ENCODE data around the gene APOL3.

- no peak for TF ChIP-seq EZH2 (IDR thresholded peaks at IDR 0.05; ENCODE audit: borderline replicate concordance)
- no peak for TF ChIP-seq CTCF (IDR thresholded peaks at IDR 0.05; ENCODE audit: poor library complexity)
- TF ChIP-seq EZH2phosphoT487 (IDR thresholded peaks at IDR 0.05; ENCODE audit: low read depth, severe bottlenecking, unreplicated experiment) = no peak
These were observed 41.2 kb upstream of the APOL3 start, which contains the start of gene APOL4 for GRCh38 chr22:36201630-36202319.

All from hepatocyte (in vitro differentiated cells).